KMS-11 (cell line): ENCODE data around the gene JPH4.

Experiments
- H2AFZ ChIP-seq: fragments of 200-600 bp; sonication (generic); 2 replicates; pipeline ENCODE4 v1.6.1; 2016; ENCODE audit warnings: antibody characterized with exemption, mixed run types, low read depth
- H3K27ac ChIP-seq: fragments of 200-600 bp; sonication (generic); 2 replicates; pipeline ENCODE4 v1.6.1; 2016; ENCODE audit warnings: mild to moderate bottlenecking, mixed run types
- H3K27me3 ChIP-seq: fragments of 200-600 bp; sonication (generic); 2 replicates; pipeline ENCODE4 v1.6.1; 2017; ENCODE audit warnings: mild to moderate bottlenecking, low read depth, mixed run types, moderate library complexity; ENCODE audit not compliant: insufficient read depth
- H3K36me3 ChIP-seq: fragments of 200-600 bp; sonication (generic); 2 replicates; pipeline ENCODE4 v1.6.1; 2017; ENCODE audit warnings: mild to moderate bottlenecking, mixed run types; ENCODE audit not compliant: insufficient read depth
- H3K4me1 ChIP-seq: fragments of 200-600 bp; sonication (generic); 2 replicates; pipeline ENCODE4 v1.6.1; 2016; ENCODE audit warnings: mild to moderate bottlenecking, low read depth, mixed run types; ENCODE audit not compliant: poor library complexity, severe bottlenecking
- H3K4me2 ChIP-seq: fragments of 200-600 bp; sonication (generic); 2 replicates; pipeline ENCODE4 v1.7.0; 2016; ENCODE audit warnings: mild to moderate bottlenecking, mixed run types
- H3K4me3 ChIP-seq: fragments of 200-600 bp; sonication (generic); IDR thresholded peaks from 2 replicates; pipeline ENCODE4 v1.6.1; 2017; ENCODE audit warnings: low read depth, low read length, mixed read lengths; ENCODE audit not compliant: insufficient read depth
- H3K79me2 ChIP-seq: fragments of 200-600 bp; sonication (generic); 2 replicates; pipeline ENCODE4 v1.6.1; 2016; ENCODE audit warnings: low read depth, mixed run types; ENCODE audit not compliant: insufficient read depth
- H3K9ac ChIP-seq: fragments of 200-600 bp; sonication (generic); 2 replicates; pipeline ENCODE4 v1.6.1; 2016; ENCODE audit warnings: mild to moderate bottlenecking, mixed run types
- H4K20me1 ChIP-seq: fragments of 200-600 bp; sonication (generic); 2 replicates; pipeline ENCODE4 v1.6.1; 2016; ENCODE audit warnings: mild to moderate bottlenecking, mixed run types; ENCODE audit not compliant: insufficient read depth
- TF ChIP-seq, protein P1 (sequence below): fragments of 200-600 bp; sonication (generic); conservative IDR thresholded peaks from 2 replicates; pipeline ENCODE4 v1.6.1; 2017; ENCODE audit warnings: low read depth, mild to moderate bottlenecking, antibody characterized with exemption, low read length, moderate library complexity, mixed read lengths

Gene JPH4

GRCh38 chr14:23550131-23550811, 28.3 kb downstream of the JPH4 start:
- H3K4me2 ChIP-seq: no peak overlapping the region
- no peaks in the 10 kb centered on the region for H3K27me3 ChIP-seq
- H4K20me1 ChIP-seq: no peaks in the 10 kb centered on the region
- no peak overlapping the region for H2AFZ ChIP-seq
- H3K4me1 ChIP-seq: peaks cover 5% of the 10 kb centered on the region
- H3K27ac ChIP-seq: no peak overlapping the region
- H3K79me2 ChIP-seq: no peaks in the 10 kb centered on the region
- H3K9ac ChIP-seq: no peak overlapping the region
- H3K4me3 ChIP-seq: no peak overlapping the region
- TF ChIP-seq, protein P1, sequence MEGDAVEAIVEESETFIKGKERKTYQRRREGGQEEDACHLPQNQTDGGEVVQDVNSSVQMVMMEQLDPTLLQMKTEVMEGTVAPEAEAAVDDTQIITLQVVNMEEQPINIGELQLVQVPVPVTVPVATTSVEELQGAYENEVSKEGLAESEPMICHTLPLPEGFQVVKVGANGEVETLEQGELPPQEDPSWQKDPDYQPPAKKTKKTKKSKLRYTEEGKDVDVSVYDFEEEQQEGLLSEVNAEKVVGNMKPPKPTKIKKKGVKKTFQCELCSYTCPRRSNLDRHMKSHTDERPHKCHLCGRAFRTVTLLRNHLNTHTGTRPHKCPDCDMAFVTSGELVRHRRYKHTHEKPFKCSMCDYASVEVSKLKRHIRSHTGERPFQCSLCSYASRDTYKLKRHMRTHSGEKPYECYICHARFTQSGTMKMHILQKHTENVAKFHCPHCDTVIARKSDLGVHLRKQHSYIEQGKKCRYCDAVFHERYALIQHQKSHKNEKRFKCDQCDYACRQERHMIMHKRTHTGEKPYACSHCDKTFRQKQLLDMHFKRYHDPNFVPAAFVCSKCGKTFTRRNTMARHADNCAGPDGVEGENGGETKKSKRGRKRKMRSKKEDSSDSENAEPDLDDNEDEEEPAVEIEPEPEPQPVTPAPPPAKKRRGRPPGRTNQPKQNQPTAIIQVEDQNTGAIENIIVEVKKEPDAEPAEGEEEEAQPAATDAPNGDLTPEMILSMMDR: no peak
- no peaks in the 10 kb centered on the region for H3K36me3 ChIP-seq

GRCh38 chr14:23548351-23549318, 30.0 kb downstream of the JPH4 start:
- no peaks in the 10 kb centered on the region for H3K36me3 ChIP-seq
- H3K4me3 ChIP-seq: no peak overlapping the region

GRCh38 chr14:23547924-23548323, 30.7 kb downstream of the JPH4 start:
- H3K27me3 ChIP-seq: no peaks in the 10 kb centered on the region
- H3K9ac ChIP-seq: no peak overlapping the region
- H2AFZ ChIP-seq: no peak overlapping the region
- no peak overlapping the region for H3K4me3 ChIP-seq
- no peaks in the 10 kb centered on the region for H3K36me3 ChIP-seq
- H4K20me1 ChIP-seq: no peaks in the 10 kb centered on the region
- no peak overlapping the region for H3K4me2 ChIP-seq
- H3K27ac ChIP-seq: no peak overlapping the region
- no peaks in the 10 kb centered on the region for H3K79me2 ChIP-seq
- TF ChIP-seq, protein P1: no peak
- no peaks in the 10 kb centered on the region for H3K4me1 ChIP-seq

More at GRCh38 chr14:23548351-23549318, 30.0 kb downstream of the JPH4 start:
- Histone ChIP-seq H3K4me1 (no peaks in the 10 kb centered on the region), H3K27me3 (no peaks in the 10 kb centered on the region), H3K4me2 (no peak overlapping the region), H4K20me1 (no peaks in the 10 kb centered on the region), H3K79me2 (no peaks in the 10 kb centered on the region), H2AFZ (no peak overlapping the region), H3K9ac (no peak overlapping the region), H3K27ac (no peak overlapping the region)
- TF ChIP-seq, protein P1: no peak

DNA sequence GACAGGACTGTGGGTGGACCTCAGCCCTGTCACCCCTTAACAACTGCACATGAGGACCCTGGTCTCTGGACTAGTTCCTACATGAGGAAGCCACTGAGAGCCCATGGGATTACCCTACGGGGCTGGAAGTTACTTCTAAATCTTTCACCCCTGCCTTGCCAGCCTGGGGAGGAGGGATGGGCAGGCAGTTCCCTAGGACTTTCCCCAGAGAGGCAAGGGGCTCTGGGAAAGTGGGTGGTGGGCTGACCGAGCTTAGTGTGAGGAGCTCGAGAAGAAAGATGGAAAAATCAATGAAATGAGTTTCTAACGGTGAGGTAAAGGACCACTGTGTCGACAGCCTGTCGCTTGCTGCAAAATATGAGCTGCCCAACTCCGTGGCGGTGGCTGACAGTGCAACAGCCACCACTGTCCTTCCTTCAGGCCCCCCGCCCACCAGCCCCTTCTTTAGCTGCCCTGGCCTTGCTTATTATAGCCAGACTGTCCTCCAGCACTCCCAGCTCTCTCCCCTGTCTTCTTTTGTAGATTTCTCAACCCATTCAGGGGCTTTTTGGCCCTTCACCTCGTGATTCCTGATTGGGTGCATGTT, 32.0 kb downstream of the JPH4 start:
- Histone ChIP-seq H3K27ac (no peak overlapping the region), H3K36me3 (no peaks in the 10 kb centered on the region), H3K27me3 (no peaks in the 10 kb centered on the region), H2AFZ (no peak overlapping the region), H3K4me2 (no peak overlapping the region), H4K20me1 (no peaks in the 10 kb centered on the region), H3K4me1 (no peaks in the 10 kb centered on the region), H3K79me2 (no peaks in the 10 kb centered on the region), H3K9ac (no peak overlapping the region), H3K4me3 (no peak overlapping the region)
- TF ChIP-seq, protein P1: no peak
